Activated CD4-positive, alpha-beta memory T cell treated with anti-CD3 and anti-CD28 coated beads, Interleukin-2, amount 10 ng/mL, durations not matched to agents 7 days and 5 days (primary cell): ENCODE results near the gene TRUB1. TPM values are rescaled to one million over a fixed set of nuclear protein-coding genes. Genes with fewer than 3 reads are reported as not detected.

Experiments
- CTCF ChIA-PET: fragments of 350-600 bp; sonication (Branson Sonifier 250); formaldehyde crosslinking; loops from one replicate; lab custom pipeline; 2021; ENCODE audit warnings: antibody characterized with exemption, inconsistent platforms; lab: Charles Lee
- POLR2A ChIA-PET: fragments of 350-600 bp; sonication (Branson Sonifier 250); formaldehyde crosslinking; loops from one replicate; lab custom pipeline; 2021; ENCODE audit warnings: antibody characterized with exemption; lab: Charles Lee
- DNase-seq: peaks from one replicate; pipeline ENCODE4 v3.0.0-alpha.2; 2020
- H3K27ac Mint-ChIP-seq: one replicate; pipeline ENCODE4 v1.8.0; 2021; ENCODE audit warnings: mild to moderate bottlenecking, mixed read lengths
- H3K27me3 Mint-ChIP-seq: one replicate; pipeline ENCODE4 v1.8.0; 2021; ENCODE audit warnings: mixed read lengths
- H3K36me3 Mint-ChIP-seq: one replicate; pipeline ENCODE4 v1.8.0; 2021; ENCODE audit warnings: low read depth, mixed read lengths
- H3K4me1 Mint-ChIP-seq: one replicate; pipeline ENCODE4 v1.8.0; 2021; ENCODE audit warnings: mixed read lengths
- H3K4me3 Mint-ChIP-seq: one replicate; pipeline ENCODE4 v1.8.0; 2021; ENCODE audit warnings: mild to moderate bottlenecking, mixed read lengths
- H3K9me3 Mint-ChIP-seq: one replicate; pipeline ENCODE4 v1.8.0; 2021; ENCODE audit warnings: mixed read lengths
- total RNA-seq, 2 experiments: library from RNA; stranded (reverse); gene quantifications; one replicate each; pipeline ENCODE4 v1.2.3, GENCODE V29; 2021

Gene TRUB1
- total RNA-seq, 2 experiments from 2014 or later = 14.9 to 16.7 TPM

DNA sequence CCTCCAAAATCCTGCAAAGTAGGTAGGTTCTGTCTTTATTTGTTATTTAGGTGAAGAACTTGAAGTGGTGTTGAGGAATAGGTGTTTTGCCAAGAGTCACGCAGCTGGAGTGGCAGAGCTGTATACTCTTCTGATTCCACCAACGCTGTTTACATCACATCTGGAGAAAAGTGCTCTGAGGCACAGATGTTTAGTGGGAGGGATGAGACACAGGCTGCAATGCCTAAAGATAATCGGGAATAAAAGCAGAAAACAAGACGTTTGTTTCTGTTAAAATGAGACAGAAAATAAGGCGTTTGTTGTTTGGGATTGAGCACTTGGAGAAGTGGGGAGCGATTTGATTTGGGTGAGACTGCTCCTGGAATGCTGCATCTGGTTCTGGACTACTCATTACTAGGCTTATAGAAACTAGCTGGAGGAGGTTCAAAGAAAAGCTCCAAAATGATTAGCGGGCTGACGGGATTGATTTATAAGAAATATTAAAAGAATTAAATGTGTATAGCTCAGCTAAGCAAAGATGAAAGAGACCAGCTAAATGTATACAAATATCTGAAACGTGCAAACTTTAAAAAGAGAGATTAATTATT lies 54.3 kb downstream of the TRUB1 start:
- Mint-ChIP-seq H3K36me3 (peaks cover 7% of the 10 kb centered on the region), H3K9me3 (no peaks in the 10 kb centered on the region), H3K4me3 (no peak overlapping the region), H3K27me3 (no peaks in the 10 kb centered on the region), H3K4me1 (no peaks in the 10 kb centered on the region), H3K27ac (no peak overlapping the region)
- DNase-seq = no peak
- ChIA-PET CTCF (interaction anchor here (0.7 kb wide), 1 partner anchor 22 kb away, joined by 3 read pairs; no protein-coding TSS in a partner anchor), POLR2A (no interaction called here)

DNA sequence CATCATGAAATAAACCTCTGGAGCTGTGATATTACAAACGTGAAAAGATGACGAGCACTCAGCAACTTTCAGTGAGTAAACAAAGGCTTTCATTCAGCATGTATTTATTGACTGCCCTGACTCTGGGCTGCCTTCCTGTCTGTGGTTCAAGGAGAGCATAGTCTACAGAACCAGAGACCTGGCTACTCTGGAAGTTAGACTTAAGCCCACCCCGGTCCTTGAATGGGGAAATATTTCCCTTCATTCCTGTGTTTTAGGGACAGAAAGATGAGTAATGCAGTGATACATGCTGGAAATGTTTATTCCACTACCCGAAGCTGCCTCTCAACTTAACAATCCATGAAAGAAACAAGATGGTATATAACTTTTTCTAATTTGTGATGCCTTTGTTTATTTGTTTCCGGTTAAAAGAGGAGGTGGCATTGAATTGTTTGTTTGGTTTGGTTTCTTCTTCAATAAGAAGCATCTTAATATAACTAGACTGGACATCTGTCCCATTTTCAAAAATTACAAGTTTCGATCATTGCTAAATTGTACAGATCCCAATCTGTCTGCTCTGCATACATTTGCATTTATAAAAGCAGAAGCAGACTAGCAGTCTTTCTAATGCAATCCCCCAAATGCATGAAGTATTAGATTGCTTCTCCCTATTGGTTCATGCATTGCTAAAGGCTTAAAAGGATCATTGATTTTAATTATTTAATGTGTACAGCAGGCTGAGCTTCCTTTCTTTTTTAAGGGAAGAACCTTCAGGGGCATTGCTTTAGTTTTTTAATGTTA lies 57.7 kb downstream of the TRUB1 start:
- Mint-ChIP-seq H3K4me1 (no peaks in the 10 kb centered on the region), H3K4me3 (no peak overlapping the region), H3K27ac (no peak overlapping the region), H3K36me3 (no peaks in the 10 kb centered on the region), H3K27me3 (no peaks in the 10 kb centered on the region), H3K9me3 (no peaks in the 10 kb centered on the region)
- POLR2A ChIA-PET = no interaction called here
- CTCF ChIA-PET = interaction anchor here (0.5 kb wide), 1 partner anchor 267 kb away, joined by 3 read pairs; no protein-coding TSS in a partner anchor
- no peak for DNase-seq

DNA sequence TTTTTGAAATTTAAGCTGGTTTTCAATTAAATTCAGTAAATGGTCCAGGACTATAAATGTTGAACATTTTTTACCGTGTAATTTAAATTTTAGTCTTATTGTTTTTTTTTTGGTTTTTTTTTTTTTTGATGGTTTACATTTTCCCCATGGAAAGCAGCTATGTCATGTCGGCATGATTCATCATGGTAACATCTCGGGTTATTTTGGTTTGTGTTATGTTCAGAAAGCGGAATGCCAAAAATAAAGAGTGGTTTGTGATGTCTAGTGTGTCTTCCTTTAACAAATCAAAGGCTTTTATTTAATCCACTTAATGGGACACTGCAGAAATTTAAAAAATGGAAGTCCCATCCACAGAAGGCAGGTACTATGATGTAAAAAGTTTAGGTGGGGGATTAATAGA lies 58.5 kb downstream of the TRUB1 start:
- Mint-ChIP-seq H3K36me3 (no peaks in the 10 kb centered on the region), H3K27me3 (no peaks in the 10 kb centered on the region), H3K4me3 (no peak overlapping the region), H3K9me3 (no peaks in the 10 kb centered on the region), H3K4me1 (no peaks in the 10 kb centered on the region), H3K27ac (no peak overlapping the region)
- CTCF ChIA-PET = no interaction called here
- no peak for DNase-seq
- POLR2A ChIA-PET = no interaction called here

- H3K36me3 Mint-ChIP-seq = no peaks in the 10 kb centered on the region
- DNase-seq = no peak
- ChIA-PET CTCF (no interaction called here), POLR2A (no interaction called here)
- peaks cover 6% of the 10 kb centered on the region for H3K27me3 Mint-ChIP-seq
- H3K4me3 Mint-ChIP-seq = no peak overlapping the region
- H3K9me3 Mint-ChIP-seq = no peaks in the 10 kb centered on the region
- H3K4me1 Mint-ChIP-seq = peaks cover 5% of the 10 kb centered on the region
- H3K27ac Mint-ChIP-seq = no peak overlapping the region
Measured at GRCh38 chr10:114998993-114999392, 61.0 kb downstream of the TRUB1 start.

DNA sequence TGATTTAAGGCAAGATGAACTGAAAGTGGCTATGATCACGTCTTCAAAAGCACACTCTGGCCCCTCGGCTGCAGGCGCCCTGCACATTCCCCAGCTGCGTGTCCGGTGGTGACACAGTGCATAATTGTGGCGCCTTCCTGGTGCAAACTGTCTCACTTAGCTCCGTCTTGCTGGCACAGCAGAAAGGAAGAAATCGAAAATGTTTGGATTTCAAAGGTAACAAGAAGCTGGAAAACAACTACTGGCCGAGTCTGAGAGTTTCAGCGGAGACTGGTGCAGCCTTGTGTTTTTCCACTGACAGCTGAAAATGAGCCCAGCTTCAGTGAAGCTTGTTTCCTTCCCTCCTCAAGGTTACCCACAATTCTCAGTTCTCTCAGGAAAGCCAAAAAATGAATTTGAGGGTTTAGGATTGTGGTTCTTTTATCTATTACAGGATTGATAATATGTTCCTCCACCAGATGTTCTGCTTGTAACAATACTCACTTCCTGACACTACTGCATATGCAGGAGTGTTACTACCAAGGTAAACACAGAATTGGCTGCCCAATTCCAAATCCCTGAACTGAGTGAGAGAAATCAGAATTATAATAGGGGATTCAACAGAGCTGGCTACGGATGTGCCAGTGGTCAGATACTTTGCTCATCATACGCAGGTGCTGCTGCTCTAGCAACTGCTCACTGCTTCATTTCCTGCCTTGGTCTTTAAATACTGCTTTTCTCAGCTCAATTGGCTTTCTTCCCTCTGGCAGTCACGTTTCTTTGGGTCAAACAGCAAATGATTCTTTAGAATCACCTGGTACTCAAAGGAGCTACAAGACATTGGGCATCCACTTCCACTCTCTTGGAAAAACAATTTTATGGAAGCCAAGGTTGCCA lies 63.7 kb downstream of the TRUB1 start:
- no peaks in the 10 kb centered on the region for H3K36me3 Mint-ChIP-seq
- POLR2A ChIA-PET = interaction anchor here (0.7 kb wide), 1 partner anchor 58 kb away, joined by 3 read pairs; no protein-coding TSS in a partner anchor
- H3K27ac Mint-ChIP-seq = no peak overlapping the region
- CTCF ChIA-PET = no interaction called here
- no peaks in the 10 kb centered on the region for H3K9me3 Mint-ChIP-seq
- peaks cover 10% of the 10 kb centered on the region for H3K27me3 Mint-ChIP-seq
- DNase-seq = no peak
- peaks cover 5% of the 10 kb centered on the region for H3K4me1 Mint-ChIP-seq
- H3K4me3 Mint-ChIP-seq = no peak overlapping the region

- CTCF ChIA-PET = no interaction called here
Measured at GRCh38 chr10:115003396-115003795, 65.4 kb downstream of the TRUB1 start.

GRCh38 chr10:115004236-115004862 lies 66.4 kb downstream of the TRUB1 start:
- Mint-ChIP-seq H3K27ac (no peak overlapping the region), H3K36me3 (no peaks in the 10 kb centered on the region), H3K27me3 (peaks cover 15% of the 10 kb centered on the region), H3K4me1 (peaks cover 5% of the 10 kb centered on the region), H3K9me3 (no peaks in the 10 kb centered on the region), H3K4me3 (no peak overlapping the region)
- DNase-seq = no peak
- ChIA-PET CTCF (no interaction called here), POLR2A (no interaction called here)

More at GRCh38 chr10:115003396-115003795, 65.4 kb downstream of the TRUB1 start:
- Mint-ChIP-seq H3K4me3 (no peak overlapping the region), H3K36me3 (no peaks in the 10 kb centered on the region), H3K4me1 (peaks cover 5% of the 10 kb centered on the region), H3K27ac (no peak overlapping the region), H3K27me3 (peaks cover 11% of the 10 kb centered on the region), H3K9me3 (no peaks in the 10 kb centered on the region)
- no peak for DNase-seq
- POLR2A ChIA-PET = no interaction called here

DNA sequence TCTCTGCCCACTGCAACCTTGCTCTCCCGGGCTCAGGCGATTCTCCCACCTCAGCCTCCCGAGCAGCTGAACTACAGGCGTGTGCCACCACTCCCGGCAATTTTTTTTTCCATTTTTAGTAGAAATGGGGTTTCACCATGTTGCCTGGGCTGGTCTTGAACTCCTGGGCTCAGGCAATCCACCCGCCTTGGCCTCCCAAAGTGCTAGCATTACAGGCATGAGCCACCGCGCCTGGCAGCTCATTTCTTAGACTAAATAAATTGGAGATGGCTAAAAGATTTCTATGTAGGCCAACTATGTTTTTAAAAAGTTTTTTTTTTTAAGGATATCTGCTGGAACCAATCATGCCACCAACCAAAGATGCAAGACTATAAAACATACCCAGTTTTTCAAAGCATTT lies 67.8 kb downstream of the TRUB1 start:
- Mint-ChIP-seq H3K4me1 (peaks cover 5% of the 10 kb centered on the region), H3K9me3 (no peaks in the 10 kb centered on the region), H3K36me3 (no peaks in the 10 kb centered on the region), H3K27ac (no peak overlapping the region), H3K27me3 (peaks cover 19% of the 10 kb centered on the region), H3K4me3 (no peak overlapping the region)
- ChIA-PET POLR2A (no interaction called here), CTCF (no interaction called here)
- DNase-seq = no peak

DNA sequence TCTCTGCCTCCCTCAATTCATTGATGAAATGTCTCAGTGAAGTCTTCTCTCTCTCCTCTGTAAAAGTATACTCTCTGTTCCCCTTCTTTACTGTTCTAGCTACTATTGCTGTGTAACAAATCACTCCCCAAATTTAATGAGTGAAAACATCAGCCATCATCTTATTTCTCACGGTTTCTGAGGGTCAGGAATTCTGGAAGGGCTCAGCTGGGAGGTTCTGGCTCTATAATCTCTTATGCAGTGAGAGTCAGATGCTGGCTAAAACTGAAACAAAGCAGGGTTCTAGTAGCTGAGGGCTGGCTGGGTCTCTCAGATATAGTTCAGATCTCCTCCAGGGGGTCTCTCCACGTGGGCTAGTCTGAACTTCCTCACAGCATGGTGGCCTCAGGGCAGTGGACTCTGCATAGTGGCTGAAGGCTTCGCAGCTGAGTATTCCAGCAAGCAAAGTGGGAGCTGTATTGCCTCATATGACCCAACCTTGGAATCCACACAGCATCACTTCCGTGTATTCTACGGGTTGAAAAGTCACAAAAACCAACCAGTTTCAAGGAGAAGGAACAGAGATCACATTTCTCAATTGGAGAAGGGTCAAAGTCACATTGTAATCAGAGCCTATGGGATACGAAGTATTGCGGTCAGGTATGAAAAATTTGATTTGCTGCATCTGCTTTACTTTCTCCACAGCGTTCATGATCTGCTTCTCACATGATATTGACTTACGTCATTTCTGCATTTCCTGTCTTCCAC lies 80.4 kb downstream of the TRUB1 start:
- Mint-ChIP-seq H3K27ac (no peak overlapping the region), H3K9me3 (no peaks in the 10 kb centered on the region), H3K36me3 (no peaks in the 10 kb centered on the region), H3K4me3 (no peak overlapping the region), H3K27me3 (peaks cover 12% of the 10 kb centered on the region), H3K4me1 (no peaks in the 10 kb centered on the region)
- DNase-seq = no peak
- CTCF ChIA-PET = no interaction called here
- POLR2A ChIA-PET = no interaction called here

DNA sequence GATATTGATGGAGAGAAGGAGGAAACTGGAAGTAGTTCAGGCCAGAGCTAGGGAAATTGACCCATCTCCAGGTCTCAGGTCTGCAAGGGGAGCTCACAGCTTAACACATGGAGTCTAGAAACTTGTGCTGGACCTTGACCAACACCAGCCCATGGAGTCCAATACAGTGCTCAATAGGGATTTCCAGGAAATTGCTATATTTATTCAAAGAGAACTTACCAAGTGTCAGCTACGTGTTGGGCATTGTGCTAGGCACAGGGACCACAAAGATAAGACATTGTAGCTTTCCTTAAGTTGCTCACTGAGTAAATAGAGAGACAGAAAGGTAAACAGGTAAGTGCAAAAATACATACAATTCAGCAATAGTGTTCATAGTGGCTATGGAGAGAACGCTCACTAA lies 82.5 kb downstream of the TRUB1 start:
- ChIA-PET CTCF (interaction anchor here (1.0 kb wide), 1 partner anchor 142 kb away, joined by 4 read pairs; no protein-coding TSS in a partner anchor), POLR2A (no interaction called here)
- H3K27me3 Mint-ChIP-seq = peaks cover 12% of the 10 kb centered on the region
- H3K36me3 Mint-ChIP-seq = no peaks in the 10 kb centered on the region
- no peak for DNase-seq
- H3K4me3 Mint-ChIP-seq = no peak overlapping the region
- H3K4me1 Mint-ChIP-seq = no peaks in the 10 kb centered on the region
- H3K27ac Mint-ChIP-seq = no peak overlapping the region
- H3K9me3 Mint-ChIP-seq = no peaks in the 10 kb centered on the region

GRCh38 chr10:115022733-115023132 lies 84.7 kb downstream of the TRUB1 start:
- Mint-ChIP-seq H3K27me3 (peaks cover 11% of the 10 kb centered on the region), H3K27ac (no peak overlapping the region), H3K4me1 (no peaks in the 10 kb centered on the region), H3K4me3 (no peak overlapping the region), H3K9me3 (no peaks in the 10 kb centered on the region), H3K36me3 (no peaks in the 10 kb centered on the region)
- ChIA-PET CTCF (no interaction called here), POLR2A (no interaction called here)
- no peak for DNase-seq

- no peak for DNase-seq
- H3K27me3 Mint-ChIP-seq = peaks cover 11% of the 10 kb centered on the region
- H3K9me3 Mint-ChIP-seq = no peaks in the 10 kb centered on the region
- H3K36me3 Mint-ChIP-seq = no peaks in the 10 kb centered on the region
- no peaks in the 10 kb centered on the region for H3K4me1 Mint-ChIP-seq
- H3K4me3 Mint-ChIP-seq = no peak overlapping the region
- POLR2A ChIA-PET = no interaction called here
- H3K27ac Mint-ChIP-seq = no peak overlapping the region
- CTCF ChIA-PET = no interaction called here
Measured at GRCh38 chr10:115023715-115024114, 85.7 kb downstream of the TRUB1 start.
